Nucleus accumbens (tissue), 56 donors: ENCODE data around the gene RTN4.
A peak's percentile ranks its signal among the peaks of the same experiment; 100 is the strongest.

ENCODE experiments used
- DNase-seq, 56 donors: peaks; one replicate each; lab custom pipeline; 2025; lab: John Stamatoyannopoulos, UW

Gene RTN4

DNA sequence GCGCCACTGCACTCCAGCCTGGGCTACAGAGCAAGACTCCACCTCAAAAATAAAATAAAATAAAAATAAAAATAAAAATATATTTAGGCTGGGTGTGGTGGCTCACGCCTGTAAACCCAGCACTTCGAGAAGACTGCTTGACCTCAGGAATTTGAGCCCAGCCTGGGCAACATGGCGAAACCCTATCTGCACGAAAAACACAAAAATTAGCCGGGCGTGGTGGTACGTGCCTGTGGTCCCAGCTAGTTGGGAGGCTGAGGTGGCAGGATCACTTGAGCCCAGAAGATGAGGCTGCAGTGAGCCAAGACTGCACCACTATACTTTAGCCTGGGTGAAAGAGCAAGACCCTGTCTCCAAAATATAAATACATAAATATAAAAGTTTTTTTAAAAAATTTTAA, 6.4 kb downstream of the RTN4 start:
- no peak for DNase-seq

DNA sequence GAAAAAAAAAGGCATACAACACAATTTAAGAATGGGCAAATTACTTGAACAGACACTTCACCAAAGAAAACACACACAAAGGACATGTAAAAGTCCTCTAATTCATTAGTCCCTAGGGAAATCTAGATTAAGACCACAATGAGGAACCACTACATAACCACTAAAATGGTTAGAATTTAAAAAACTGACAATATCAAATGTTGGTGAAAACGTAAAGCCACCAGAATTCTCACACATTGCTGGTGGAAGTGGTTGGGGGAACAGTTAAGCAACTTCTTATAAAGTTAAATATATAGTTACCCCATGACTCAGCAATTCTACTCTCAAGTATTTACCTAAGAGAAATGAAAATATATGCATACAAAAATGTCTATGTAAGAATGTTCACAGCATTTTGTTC, 11.8 kb downstream of the RTN4 start:
- DNase-seq, result no peak

DNA sequence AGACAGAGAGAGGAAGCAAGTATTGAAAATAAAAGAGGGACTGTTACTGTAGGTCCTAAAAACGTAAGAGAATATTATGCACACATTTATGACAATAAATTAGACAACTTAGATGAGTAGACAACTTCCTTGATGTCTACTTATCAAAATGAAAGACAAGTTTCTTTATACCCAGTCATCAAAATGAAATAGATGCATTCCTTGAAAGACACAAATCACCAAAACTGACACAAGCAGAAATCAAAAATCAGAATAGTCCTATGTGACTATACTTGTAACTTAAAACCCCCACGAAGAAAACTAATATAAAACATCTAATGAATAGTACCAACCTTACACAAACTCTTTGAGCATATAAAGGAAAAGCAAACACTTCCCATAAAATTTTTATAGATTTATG, 14.5 kb downstream of the RTN4 start:
- DNase-seq, result no peak

DNA sequence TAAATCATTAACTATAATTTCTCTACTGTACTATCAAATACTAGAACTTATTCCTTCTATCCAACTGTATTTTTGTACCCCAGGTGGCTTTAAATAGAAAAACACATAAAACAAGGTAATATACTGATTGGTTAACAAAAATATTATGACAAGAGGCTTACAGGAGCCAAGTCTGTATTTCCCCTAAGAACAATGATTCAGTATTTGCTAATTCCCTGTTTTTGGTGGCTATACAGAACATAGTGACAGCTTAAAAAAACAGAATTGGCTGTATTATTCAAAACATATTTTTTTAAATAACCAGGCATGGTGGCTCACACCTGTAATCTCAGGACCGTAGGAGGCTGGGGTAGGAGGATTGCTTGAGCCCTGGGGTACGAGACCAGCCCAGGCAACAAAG, 16.3 kb downstream of the RTN4 start:
- DNase-seq, result no peak

DNA sequence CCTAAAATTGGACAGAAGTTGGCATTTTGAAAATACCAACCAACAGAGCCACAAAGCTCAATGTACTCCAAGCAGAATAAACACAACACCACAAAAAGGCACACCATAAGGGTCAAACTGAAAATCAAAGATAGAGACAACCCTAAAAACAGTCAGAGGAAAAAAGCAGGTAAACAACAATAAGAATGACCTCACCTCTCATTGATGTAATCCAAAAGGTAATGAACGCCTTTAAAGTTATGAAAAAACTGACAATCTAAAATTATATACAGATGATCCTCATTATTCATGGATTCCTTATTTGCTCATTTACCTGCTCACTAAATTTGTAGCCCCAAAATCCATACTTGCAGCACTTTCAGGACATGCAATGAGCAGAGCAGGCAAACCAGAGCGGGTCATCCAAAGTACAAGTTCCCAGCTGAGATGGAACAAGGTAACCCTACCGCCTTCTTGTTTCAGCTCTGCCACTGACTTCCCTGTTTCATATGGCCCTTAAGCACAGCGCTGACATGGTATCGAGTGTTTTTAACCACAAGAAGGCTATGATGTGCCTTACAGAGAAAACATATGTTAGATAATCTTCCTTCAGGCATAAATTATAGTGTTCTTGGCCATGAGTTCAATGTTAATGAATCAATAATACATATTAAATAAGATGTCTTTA, 17.0 kb downstream of the RTN4 start:
- DNase-seq, result no peak

DNA sequence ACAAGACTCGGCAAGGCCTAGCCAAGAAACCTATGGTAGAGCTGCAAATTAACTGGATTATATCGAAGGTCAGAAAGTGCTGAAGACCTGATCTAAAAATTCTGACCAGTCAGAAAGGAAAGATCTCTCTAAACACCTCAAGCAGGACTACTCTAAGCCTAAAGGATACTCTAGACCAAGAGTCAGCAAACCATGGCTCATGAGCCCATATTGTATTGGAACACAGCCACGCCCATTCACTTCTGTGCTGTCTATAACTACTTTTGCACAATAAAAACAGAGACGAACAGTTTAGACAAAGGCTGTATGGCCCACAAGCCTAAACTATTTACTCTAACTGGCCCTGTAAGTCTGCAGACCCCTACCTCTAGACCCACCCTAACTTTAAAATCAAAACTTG, 18.7 kb downstream of the RTN4 start:
- no peak for DNase-seq

DNA sequence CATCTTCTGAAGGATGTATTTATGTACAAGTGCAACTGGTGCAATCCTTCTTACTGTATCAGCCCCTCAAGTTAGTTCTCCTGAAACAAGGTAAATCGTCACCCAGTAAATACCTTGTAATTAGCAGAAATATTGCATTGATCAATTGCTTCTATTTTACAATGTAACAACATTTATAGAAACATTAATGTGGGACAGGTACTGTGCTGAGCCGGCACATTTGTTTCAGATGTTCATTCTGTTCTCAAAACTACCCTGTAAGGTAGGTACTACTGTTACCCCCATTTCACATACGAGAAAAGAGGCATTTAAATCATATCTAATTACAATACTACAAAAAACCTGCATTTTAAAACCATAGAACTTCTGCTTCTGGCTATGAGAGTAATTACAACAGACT, 19.5 kb downstream of the RTN4 start:
- no peak for DNase-seq

DNA sequence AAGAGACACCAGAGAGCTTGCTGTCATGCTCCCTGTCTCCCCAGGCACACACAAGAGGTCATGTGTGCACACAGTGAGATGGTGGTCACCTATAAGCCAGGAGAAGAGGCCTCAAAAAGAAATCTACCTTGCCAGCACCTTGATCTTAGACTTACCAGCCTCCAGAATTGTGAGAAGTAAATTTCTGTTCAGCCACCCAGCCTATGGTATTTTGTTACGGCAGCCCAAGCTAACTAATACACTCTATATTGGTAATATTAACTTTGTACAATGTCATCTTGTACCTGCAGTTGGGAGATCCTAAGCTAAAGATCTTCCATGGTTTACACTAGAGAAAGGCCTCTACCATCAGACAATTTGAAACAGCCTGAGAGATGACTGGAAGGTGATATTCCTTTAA, 21.2 kb downstream of the RTN4 start:
- no peak for DNase-seq

DNA sequence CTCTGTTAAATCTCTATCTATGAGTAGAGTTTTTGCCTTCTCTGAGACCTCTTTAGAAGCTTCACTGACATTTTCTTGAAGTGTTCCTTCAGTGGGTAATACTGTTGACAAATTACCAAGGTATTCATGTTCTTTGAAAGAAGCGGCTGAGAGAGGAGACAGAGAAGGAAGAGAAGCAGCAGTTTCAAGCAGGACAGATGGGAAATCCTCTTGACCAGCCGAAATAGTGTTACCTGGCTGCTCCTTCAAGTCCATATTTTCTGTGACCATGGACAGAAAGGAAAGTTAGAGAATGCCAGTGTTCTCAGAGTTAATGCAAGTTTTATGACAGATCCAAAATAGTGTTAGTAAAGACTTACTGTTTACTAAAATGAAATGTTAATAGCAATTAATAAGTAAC, 23.0 kb downstream of the RTN4 start:
- no peak for DNase-seq

DNA sequence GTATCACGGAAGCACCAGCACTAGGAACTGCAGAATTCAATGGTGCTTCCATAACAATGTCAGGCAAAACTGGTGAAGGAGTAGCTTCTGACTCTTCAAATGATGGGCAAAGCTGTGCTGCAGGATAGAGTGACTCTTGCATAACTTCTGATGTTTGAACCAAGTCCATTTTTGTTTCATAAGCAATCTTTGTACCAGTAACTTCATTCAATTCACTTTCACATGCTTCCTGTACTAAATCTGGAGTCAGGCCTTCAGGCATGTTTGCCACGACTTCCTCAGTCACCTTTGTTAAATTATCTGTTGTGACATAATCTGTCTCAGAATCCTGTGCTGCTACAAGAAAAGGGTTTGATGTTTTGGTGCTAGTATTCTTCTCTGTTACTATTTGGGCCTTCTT, 24.0 kb downstream of the RTN4 start:
- DNase-seq, result no peak

DNA sequence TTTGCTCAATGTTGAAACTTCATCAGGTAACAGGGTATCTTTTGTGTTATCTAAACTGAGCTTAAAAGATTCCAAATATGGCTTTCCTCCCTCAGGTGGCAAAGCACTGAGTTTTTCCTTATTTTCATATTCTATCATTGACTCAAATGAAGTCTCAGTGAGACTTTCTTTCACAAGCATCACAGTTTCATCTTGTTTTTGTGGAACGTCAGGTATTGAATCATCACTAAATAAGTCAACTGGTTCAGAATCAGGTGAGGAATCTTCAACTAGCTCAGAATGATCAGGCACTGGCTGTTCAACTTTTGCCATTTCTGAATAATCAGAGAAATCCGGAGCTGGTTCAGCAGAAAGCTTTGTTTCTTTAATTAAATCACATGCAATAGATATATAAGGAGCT, 24.6 kb downstream of the RTN4 start:
- no peak for DNase-seq

DNA sequence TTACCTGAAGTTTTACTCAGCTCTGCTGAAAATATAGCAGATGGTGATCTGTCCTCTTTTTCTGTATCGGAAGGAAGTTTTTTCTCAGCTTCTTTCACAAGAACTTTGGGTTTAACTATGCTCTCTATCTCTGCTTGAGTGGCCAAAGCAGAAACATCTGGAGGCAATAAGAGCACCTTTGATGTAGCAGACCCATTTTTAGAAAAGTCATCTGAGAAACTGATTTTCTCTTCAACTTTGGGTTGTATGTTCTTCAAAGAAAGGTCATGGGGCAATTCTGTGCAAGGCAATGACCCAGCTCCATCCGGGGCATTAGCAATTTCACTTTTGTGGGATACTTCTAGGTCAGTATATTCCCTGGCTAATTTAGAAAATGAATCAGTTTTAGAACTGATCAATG, 25.2 kb downstream of the RTN4 start:
- DNase-seq, result no peak

DNA sequence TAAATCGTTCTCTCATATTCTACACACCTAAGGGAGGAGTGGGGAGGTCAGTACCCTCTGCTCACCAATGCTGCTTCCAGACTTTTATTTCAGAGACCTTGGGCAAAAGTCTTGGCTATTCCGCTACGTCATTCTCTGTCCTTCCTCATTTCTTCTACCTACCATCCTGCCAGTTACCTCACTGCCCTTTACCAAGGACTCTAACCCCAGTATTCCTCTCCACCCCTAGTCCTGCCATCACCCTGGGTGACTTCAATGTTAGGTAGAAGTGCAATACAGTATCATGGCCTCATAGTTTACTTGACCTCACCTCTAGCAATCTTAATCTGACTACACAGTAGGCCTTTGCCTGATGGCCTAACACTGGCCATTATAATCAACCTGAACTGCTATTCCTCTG, 27.8 kb downstream of the RTN4 start:
- DNase-seq, result no peak

DNA sequence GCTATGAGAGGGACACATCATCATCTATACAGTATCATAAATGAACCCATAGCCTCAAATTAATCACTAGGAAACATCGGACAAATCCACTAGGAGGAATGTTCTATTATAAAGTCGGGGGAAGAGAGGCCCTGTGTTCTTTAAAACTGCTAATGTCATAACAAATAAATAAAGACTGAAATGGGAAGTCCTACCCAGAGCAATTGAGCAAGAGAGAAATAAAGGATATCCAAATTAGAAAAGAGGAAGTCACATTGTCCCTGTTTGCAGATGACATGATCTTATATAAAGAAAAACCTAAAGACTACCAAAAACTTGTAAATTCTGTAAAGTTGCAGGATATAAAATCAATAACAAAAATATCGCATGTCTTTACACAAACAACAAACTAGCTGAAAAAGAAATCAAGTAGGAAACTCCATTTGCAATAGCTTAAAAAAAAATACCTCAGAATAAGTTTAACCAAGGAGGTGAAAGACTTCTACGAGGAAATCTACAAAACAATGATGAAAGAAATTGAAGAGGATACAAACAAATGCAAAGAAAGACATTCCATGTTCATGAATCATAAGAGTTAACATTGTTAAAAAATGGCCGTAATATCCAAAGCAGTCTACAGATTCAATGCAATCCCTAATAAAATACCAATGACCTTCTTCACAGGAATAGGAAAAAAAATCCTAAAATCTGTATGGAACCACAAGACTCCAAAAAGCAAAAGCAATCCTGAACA, 30.6 kb downstream of the RTN4 start:
- no peak for DNase-seq

DNA sequence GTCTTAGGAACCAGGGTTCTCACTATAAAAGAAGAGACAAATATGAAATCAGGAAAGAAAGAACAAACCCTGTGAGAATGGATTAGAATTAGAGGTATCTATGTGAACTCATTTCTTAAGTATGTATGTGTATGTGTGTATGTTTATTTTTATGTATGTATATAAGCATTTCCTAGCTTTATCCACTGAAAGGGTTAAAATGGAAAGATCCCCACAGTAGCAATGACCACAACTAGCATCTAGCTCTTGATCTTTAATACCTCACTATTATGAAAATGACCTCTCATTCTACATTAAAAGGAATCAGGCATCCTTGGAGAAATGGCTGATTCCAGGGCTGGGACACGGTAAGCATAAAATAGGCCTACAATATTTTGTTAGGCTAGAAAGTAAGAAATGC, 31.6 kb downstream of the RTN4 start:
- DNase-seq, result no peak

DNA sequence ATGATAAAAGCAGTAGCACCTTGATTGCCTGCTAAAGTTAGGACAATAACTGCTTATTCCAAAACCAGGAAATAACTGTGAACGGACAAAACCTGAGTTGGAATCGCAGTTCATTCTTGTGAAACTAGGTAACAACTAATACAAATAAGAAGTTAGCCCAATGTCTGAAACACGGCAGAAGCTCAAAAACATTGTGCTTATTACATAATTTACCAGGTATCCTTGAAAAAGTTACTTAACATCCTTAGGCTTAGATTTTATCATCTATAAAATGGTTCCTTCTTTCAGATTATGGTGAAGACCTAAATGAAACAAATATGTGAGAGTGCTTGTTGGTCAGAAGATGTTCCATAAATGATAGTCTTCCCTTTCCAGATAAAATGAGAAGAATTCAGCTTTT, 32.4 kb downstream of the RTN4 start:
- DNase-seq, result no peak

DNA sequence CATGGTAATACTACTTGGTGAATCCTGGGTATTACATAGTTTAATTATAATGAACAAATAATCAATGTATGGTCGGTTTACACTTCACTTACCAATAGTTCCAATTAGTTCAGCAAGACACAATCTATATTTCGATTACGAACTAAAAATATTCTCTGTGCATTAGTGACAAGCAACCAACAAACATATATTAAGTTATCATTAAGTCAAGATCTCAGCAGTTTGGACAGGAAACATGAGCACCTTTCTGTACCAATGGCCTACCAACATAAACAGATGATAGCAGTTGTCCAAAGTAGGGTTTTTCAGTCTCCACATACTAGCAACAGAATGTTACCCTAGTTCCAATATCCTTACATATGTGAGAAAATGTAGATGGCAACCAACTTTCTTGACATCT, 32.8 kb downstream of the RTN4 start:
- DNase-seq, result no peak

DNA sequence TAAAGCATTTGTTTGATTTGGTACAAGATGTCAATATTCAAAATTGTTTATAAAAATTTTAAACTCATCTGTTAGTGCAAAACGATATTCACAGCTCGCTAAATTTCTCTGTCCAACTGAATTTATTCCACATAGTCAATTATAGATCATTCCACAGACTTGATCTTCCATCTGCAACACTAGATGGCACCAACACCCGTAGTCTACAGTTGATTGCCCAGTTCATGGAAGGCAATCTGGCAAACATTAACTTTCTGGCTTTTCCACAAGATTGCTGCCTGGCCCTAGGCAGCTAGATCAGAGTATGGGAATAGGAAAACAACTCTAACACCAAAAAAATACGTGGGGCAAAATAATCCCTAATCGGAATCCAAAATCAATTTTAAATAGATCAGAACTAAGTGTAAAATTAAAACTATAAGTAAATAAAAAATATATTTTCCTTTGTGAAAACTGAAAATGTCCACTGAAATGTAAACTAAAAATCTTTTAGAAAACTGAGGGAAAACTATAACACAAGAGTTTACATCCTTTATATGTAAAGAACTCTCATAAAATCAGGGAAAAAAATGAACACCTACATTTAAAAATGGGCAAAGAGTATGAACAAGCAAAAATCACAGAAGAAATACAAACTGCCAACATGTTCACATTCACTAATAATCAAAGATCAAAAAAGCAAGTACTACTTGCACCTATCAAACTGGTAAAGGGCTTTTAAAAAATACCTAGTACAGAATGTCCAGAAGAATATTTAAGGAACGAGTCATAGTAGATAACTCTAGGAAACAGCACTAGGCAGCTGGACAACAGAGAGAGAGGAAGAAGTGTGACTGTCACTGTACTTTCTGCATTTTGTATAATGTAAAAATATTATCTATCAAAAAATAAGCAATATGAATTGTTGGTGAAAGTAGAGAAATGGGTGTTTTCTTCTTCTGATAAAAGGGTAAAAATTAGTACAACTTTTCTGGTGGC, 35.0 kb downstream of the RTN4 start:
- peak in 26 of 56 donors; percentile 6 to 63 (median 28) for DNase-seq

DNA sequence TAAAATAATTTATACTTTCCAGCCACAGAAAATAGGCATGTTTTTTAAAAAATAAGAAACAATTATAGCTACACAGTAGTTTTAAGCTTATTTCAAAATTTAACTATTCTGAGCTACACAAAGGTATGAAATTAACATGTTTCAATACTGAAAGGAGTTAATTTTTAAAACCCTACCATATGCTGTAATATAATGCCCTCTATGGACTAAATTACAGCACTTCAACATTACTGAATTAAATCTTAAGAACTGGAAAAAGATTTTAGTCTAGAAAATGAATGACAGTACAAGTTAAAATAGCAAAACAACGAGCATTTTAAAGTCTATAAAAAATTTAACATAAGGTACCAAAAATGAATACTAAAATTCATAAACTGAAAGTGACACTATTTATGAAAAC, 36.3 kb downstream of the RTN4 start:
- no peak for DNase-seq

DNA sequence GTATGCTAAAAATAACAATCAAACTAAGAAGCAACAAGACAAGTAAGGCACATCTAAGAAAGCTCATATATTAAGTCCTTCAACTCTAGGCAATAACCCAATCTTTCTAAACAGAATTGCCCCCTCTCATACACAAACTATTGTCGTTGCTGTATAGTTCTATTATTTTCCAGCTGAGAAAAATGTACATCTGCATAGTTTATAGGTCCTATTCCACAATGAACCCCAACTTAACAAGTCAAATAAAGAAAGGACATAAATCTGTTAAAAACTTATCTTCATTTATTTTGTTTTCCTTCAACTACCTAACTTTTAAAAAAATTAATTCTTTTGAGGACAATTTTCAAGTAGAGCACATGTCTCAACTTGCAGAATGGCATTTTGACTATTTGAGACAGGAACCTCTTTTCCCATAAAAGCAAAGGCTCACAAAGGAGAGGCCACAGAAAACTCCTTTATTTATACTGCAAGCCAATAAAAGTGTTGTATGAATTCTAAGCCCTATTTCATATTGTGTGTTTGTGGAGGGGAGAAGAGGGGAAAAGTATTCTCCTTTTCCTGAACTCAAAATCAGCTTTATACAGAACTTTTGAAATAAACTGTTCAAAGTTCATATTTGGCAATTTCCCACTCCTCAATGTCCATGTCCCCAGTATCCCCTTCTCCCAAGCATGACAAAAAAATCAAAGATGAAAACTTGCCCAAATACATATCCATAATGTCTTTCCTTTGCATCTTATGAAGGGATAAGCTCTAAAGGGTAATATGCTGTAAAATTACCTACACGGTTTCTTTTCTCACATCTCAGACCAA, 37.4 kb downstream of the RTN4 start:
- no peak for DNase-seq
